ENCODE results near the gene SPON1.
"Not testable (repeated sequence)": the region's sequence is repeated elsewhere in the genome, so short reads cannot be mapped to it uniquely, and the experiment has no call there.

SPON1 gene

GRCh38 chr11:14082338-14082737 is 119.8 kb downstream of the SPON1 start:
- no peak for DNase-seq (ENCODE audit: low read depth in 2 of 2)

GRCh38 chr11:14088861-14089260 is 126.3 kb downstream of the SPON1 start:
- DNase-seq (ENCODE audit: low read depth in 2 of 2) = not testable (repeated sequence)

GRCh38 chr11:14089690-14090462 is 127.4 kb downstream of the SPON1 start:
- no peak for DNase-seq (ENCODE audit: low read depth in 2 of 2)

GRCh38 chr11:14090631-14091030 is 128.1 kb downstream of the SPON1 start:
- DNase-seq (ENCODE audit: low read depth in 2 of 2) = not testable (repeated sequence)

GRCh38 chr11:14093065-14093464 is 130.5 kb downstream of the SPON1 start:
- no peak for DNase-seq (ENCODE audit: low read depth in 2 of 2)

GRCh38 chr11:14094481-14095037 is 132.0 kb downstream of the SPON1 start:
- no peak for DNase-seq (ENCODE audit: low read depth in 2 of 2)

GRCh38 chr11:14095882-14096281 is 133.4 kb downstream of the SPON1 start:
- DNase-seq (ENCODE audit: low read depth in 2 of 2) = no peak

- DNase-seq (ENCODE audit: low read depth in 2 of 2) = no peak
These were observed 134.1 kb downstream of the SPON1 start for GRCh38 chr11:14096606-14097005.

- no peak for DNase-seq (ENCODE audit: low read depth in 2 of 2)
These were observed 138.9 kb downstream of the SPON1 start for GRCh38 chr11:14101388-14101787.

- DNase-seq (ENCODE audit: low read depth in 2 of 2) = no peak
These were observed 140.2 kb downstream of the SPON1 start for GRCh38 chr11:14102766-14103165.

- no peak for DNase-seq (ENCODE audit: low read depth in 2 of 2)
These were observed 142.9 kb downstream of the SPON1 start for GRCh38 chr11:14105446-14105845.

GRCh38 chr11:14106303-14107049 is 144.0 kb downstream of the SPON1 start:
- DNase-seq (ENCODE audit: low read depth in 2 of 2) = no peak

GRCh38 chr11:14107050-14107430 is 144.5 kb downstream of the SPON1 start:
- no peak for DNase-seq (ENCODE audit: low read depth in 2 of 2)

- DNase-seq (ENCODE audit: low read depth in 2 of 2) = no peak
These were observed 147.2 kb downstream of the SPON1 start for GRCh38 chr11:14109742-14110141.

GRCh38 chr11:14110629-14111028 is 148.1 kb downstream of the SPON1 start:
- DNase-seq (ENCODE audit: low read depth in 2 of 2) = no peak

- DNase-seq (ENCODE audit: low read depth in 2 of 2) = no peak
These were observed 149.0 kb downstream of the SPON1 start for GRCh38 chr11:14111496-14111895.

- no peak for DNase-seq (ENCODE audit: low read depth in 2 of 2)
These were observed 150.2 kb downstream of the SPON1 start for GRCh38 chr11:14112721-14113120.

- DNase-seq (ENCODE audit: low read depth in 2 of 2) = no peak
These were observed 151.7 kb downstream of the SPON1 start for GRCh38 chr11:14114269-14114668.

GRCh38 chr11:14114786-14115185 is 152.3 kb downstream of the SPON1 start:
- DNase-seq (ENCODE audit: low read depth in 2 of 2) = no peak

- DNase-seq (ENCODE audit: low read depth in 2 of 2) = no peak
These were observed 155.1 kb downstream of the SPON1 start for GRCh38 chr11:14117632-14118031.

GRCh38 chr11:14118072-14118471 is 155.5 kb downstream of the SPON1 start:
- no peak for DNase-seq (ENCODE audit: low read depth in 2 of 2)

- peak in 1 of 2 donors; percentile 1 for DNase-seq (ENCODE audit: low read depth in 2 of 2)
These were observed 156.8 kb downstream of the SPON1 start for GRCh38 chr11:14119357-14119756.

GRCh38 chr11:14124350-14124749 is 161.8 kb downstream of the SPON1 start:
- no peak for DNase-seq (ENCODE audit: low read depth in 2 of 2)
